NCI-H345 treated with DMSO at 0.1 percent for 48 hours (cell line): Measurements from ENCODE around the gene SNX3.

Experiments used
- DNase-seq: peaks from one replicate; lab custom pipeline; 2025; ENCODE audit not compliant: unreplicated experiment; lab: John Stamatoyannopoulos, UW

Gene SNX3

GRCh38 chr6:108171291-108171917 is 89.4 kb downstream of the SNX3 start:
- no peak for DNase-seq

DNA sequence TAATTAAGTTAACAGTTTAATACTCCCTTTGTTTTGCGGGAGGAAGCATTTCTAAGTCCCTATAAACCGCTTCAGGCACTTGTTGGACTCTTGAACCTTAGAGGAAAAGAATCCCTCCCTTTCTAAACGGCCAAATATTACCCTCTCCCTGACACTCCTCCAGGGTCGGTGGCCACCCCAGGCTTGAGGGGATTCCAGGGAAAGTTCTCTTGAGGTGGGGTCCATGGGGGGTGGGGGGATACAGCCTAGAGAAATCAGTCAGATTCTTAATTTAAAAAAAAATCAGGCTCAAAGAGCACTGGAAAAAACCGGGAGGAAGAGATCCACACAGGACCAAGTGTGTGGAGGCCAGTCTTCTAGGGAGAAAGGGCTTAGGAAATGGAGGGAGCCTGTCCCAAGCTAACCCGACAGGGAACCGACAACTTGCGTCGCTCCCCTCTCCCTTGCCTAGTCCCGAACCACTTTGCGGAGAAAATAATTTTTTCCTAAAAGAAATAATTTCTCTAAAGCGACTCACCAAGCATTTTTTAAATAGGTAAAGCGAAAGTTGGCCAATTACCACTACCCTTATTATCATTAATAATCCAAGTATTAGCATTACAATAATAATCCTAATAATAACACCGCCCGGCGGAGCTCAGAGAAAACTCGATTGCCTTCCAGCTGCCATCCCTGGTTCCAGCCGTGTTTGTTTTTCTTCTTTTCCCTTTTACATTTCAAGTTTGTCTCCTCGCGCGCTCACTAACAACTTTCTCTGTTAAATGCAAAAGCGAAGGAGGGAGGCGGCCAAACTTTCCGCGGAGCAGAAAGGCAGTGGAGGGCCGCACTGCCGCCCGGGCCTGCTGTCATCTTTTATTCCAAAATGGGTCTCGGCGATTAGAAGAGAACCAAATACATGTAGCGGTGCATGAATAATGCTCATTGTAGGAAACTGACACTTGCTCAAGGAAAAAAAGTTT is 90.2 kb downstream of the SNX3 start:
- DNase-seq: no peak

GRCh38 chr6:108169464-108170331 is 91.1 kb downstream of the SNX3 start:
- DNase-seq: no peak

GRCh38 chr6:108168501-108169463 is 92.1 kb downstream of the SNX3 start:
- no peak for DNase-seq

- no peak for DNase-seq
These were observed 92.8 kb downstream of the SNX3 start for GRCh38 chr6:108168090-108168463.

- no peak for DNase-seq
These were observed 93.3 kb downstream of the SNX3 start for GRCh38 chr6:108167449-108168089.

DNA sequence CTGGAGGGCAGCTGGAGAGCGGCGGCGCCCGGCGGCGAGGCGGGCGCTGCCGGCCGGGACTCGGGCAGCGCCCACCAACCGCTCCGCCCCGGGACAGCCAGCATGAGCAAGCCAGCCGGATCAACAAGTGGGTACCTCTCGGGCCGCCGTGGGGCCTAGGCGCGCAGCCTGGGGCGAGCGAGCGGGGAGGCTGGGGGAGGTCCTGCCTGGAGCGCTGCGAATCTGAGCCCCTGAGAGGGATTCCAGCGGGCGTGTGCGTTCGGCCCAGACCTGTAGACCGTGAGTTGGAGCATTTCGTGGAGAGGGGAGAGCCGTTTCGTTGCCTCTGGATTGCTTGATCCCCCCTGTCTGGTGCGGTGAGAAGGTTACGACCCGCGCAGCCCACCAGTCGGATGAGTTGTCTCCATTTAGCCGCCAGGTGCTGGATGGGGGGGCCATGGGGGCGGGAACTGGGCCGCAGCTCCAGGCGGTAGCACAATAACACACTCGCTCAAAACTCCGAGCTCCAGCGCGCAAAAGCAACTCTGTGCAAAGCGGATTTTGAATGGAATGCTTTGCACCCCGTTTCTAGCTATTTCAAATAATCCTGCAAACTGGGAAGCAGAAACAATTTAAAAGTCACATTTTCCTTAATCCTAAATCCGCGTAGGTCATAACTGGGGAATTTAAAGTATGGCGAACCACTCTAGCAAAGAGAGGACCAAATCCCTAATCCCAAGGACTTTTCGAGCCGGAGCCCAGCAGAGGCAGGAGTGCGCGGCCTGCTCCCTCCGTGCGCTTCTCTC is 94.0 kb downstream of the SNX3 start:
- DNase-seq: no peak

GRCh38 chr6:108165714-108166663 is 94.9 kb downstream of the SNX3 start, which contains the start of gene NR2E1:
Gene NR2E1, plus strand, starts transcription at chr6:108166022. Its CDS starts 744 bp downstream, at chr6:108166766.
- DNase-seq: no peak

DNA sequence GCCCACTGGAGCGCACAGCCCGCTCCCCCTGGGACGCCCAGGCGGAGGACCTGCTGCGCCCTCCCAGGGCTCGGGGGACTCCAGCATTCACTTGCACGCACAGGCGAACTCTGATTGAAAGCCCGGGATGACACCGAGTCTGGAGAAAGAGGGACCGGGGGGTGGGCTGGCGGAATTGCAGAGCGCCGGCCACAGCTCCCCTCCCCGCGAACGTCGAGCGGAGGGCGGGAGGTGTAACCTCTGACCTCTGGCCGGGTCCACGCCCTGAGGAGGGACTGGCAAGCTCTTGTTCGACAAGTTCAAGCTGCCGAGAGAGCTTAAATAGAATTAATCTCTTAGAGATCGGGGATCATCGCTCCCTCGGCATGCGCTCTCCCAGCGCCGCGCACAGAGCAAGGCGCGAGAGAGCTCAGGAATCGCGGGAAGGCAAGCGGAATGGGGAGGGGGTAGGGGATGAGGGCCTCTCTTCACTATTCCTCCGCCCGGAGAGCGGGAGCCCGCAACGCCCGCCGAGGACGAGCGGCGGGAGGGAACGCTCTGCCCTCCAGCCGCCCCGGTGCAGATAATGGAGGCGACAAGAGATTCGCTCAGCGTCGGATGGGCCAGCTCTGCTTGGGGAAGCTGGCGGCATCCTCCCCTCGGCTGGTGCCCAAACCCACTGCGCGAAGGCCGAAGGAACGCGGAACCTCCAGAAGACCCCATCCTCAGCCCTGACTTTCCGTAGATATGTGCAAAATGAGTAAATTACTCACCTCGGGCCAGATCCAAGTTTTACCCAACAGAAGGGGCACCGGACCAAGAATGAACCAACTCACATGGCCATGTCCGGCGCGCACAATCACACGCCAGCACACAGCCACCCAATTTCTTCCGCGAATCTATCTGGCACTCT is 95.8 kb downstream of the SNX3 start:
- no peak for DNase-seq

GRCh38 chr6:108164543-108164814 is 96.4 kb downstream of the SNX3 start:
- no peak for DNase-seq

GRCh38 chr6:108163644-108164542 is 96.9 kb downstream of the SNX3 start:
- no peak for DNase-seq

GRCh38 chr6:108163267-108163643 is 97.6 kb downstream of the SNX3 start:
- DNase-seq: no peak

- no peak for DNase-seq
These were observed 99.0 kb downstream of the SNX3 start for GRCh38 chr6:108161724-108162282.
